Endothelial cell of umbilical vein (primary cell): ENCODE measurements around the gene ELOA. TPM values are rescaled to one million over a fixed set of nuclear protein-coding genes. Genes with fewer than 3 reads are reported as not detected.

Experiments used
- BruUV-seq: library from RNA; stranded (reverse); fragments of 400-500 nt; replicated peaks from 2 replicates; lab custom pipeline; 2021; lab: Mats Ljungman, UMichigan
- CTCF ChIA-PET: fragments of 300-600, 350-600 bp; sonication (Branson Sonifier 250); formaldehyde crosslinking; loops from one replicate; lab custom pipeline; 2021; ENCODE audit warnings: antibody characterized with exemption, inconsistent platforms; lab: Charles Lee
- POLR2A ChIA-PET: fragments of 300-600, 350-600 bp; sonication (Branson Sonifier 250); formaldehyde crosslinking; loops from one replicate; lab custom pipeline; 2021; ENCODE audit warnings: antibody characterized with exemption, inconsistent platforms; lab: Charles Lee
- DNase-seq: peaks from one replicate; pipeline ENCODE4 v3.0.0-alpha.2; 2011; ENCODE audit warnings: low read depth, low spot score
- FAIRE-seq: peaks from 2 replicates; lab custom pipeline; 2011; peaks lifted over from hg19 to GRCh38; lab: Jason Lieb, UNC
- H2AFZ ChIP-seq: 2 replicates; pipeline ENCODE4 v1.6.0; 2012; ENCODE audit warnings: low read depth, low read length, control low read depth, inconsistent platforms
- H3K27ac ChIP-seq: 2 replicates; pipeline ENCODE4 v1.5.1; 2011; ENCODE audit warnings: low read depth, mild to moderate bottlenecking, control low read depth, low read length, moderate library complexity; ENCODE audit not compliant: insufficient read depth
- H3K27me3 ChIP-seq, 2 experiments: 2 replicates each; pipeline versions ENCODE4 v1.6.0 to v1.6.1; 2011; ENCODE audit warnings: low read length in 2 of 2, mixed read lengths in 1 of 2; ENCODE audit not compliant: control insufficient read depth in 2 of 2, insufficient read depth in 2 of 2
- H3K36me3 ChIP-seq, 2 experiments: 2 replicates in 1 of 2; 3 replicates in 1 of 2; pipeline ENCODE4 v1.5.1; 2011; ENCODE audit warnings: low read length in 2 of 2, mild to moderate bottlenecking in 1 of 2, moderate library complexity in 1 of 2; ENCODE audit not compliant: control insufficient read depth in 2 of 2, insufficient read depth in 2 of 2; ENCODE audit errors: extremely low read depth in 1 of 2
- H3K4me1 ChIP-seq: 3 replicates; pipeline ENCODE4 v1.5.1; 2011; ENCODE audit warnings: mild to moderate bottlenecking, low read length; ENCODE audit not compliant: control insufficient read depth, insufficient read depth; ENCODE audit errors: extremely low read depth
- H3K4me2 ChIP-seq: 2 replicates; pipeline ENCODE4 v1.6.1; 2011; ENCODE audit warnings: low read length, control low read depth, mixed read lengths; ENCODE audit not compliant: insufficient read depth
- H3K4me3 ChIP-seq, 3 experiments: fragments of 200-600 bp in 1 of 3; sonication (generic), shearing (Covaris generic) in 1 of 3; replicated peaks in 1 of 3; 2 replicates each; pipeline ENCODE4 v1.5.1; 2011 to 2016; ENCODE audit warnings: control low read depth in 3 of 3, low read length in 3 of 3, mild to moderate bottlenecking in 2 of 3, inconsistent platforms in 1 of 3, low read depth in 1 of 3, moderate library complexity in 1 of 3; ENCODE audit not compliant: insufficient read depth in 1 of 3
- H3K79me2 ChIP-seq: 2 replicates; pipeline ENCODE4 v1.6.0; 2012; ENCODE audit warnings: low read length, inconsistent platforms; ENCODE audit not compliant: control insufficient read depth, insufficient read depth
- H3K9ac ChIP-seq: replicated peaks from 2 replicates; pipeline ENCODE3; 2011; ENCODE audit warnings: low read length, control low read depth; ENCODE audit not compliant: insufficient read depth; ENCODE audit errors: extremely low read depth
- H3K9me1 ChIP-seq: replicated peaks from 3 replicates; pipeline ENCODE4 v1.6.0; 2011; ENCODE audit warnings: mild to moderate bottlenecking, low read length; ENCODE audit not compliant: control insufficient read depth, insufficient read depth; ENCODE audit errors: extremely low read depth
- H3K9me3 ChIP-seq: replicated peaks from 2 replicates; pipeline ENCODE4 v1.5.1; 2012; ENCODE audit warnings: low read length, inconsistent platforms; ENCODE audit not compliant: control insufficient read depth, insufficient read depth
- H4K20me1 ChIP-seq: replicated peaks from 2 replicates; pipeline ENCODE3; 2011; ENCODE audit warnings: mild to moderate bottlenecking, low read length; ENCODE audit not compliant: control insufficient read depth, insufficient read depth; ENCODE audit errors: extremely low read depth
- CTCF ChIP-seq, 2 donors: IDR thresholded peaks; 1 replicate in 1 of 2; 2 replicates in 1 of 2; pipeline ENCODE4 v1.5.1; 2011; ENCODE audit warnings: low read length in 2 of 2, mild to moderate bottlenecking in 2 of 2, moderate library complexity in 2 of 2, control low read depth in 1 of 2, inconsistent platforms in 1 of 2, low read depth in 1 of 2; ENCODE audit not compliant: insufficient read depth in 1 of 2; ENCODE audit errors: extremely low read depth in 1 of 2
- POLR2AphosphoS5 ChIP-seq: IDR thresholded peaks from 2 replicates; pipeline ENCODE4 v1.6.1; 2012; ENCODE audit warnings: low read depth, mild to moderate bottlenecking, control low read depth, low read length, moderate library complexity; ENCODE audit not compliant: insufficient read depth
- dilution Hi-C: fragments of 300-500 bp; cut with MboI; formaldehyde crosslinking; loops from one replicate; pipeline ENCODE4 v1.15.0; 2019; ENCODE audit warnings: low sequenced_read_pairs; ENCODE audit not compliant: extremely low pct_ligation_motif_present
- intact Hi-C: fragments of 100-400 bp; cut with micrococcal nuclease; formaldehyde crosslinking; loops from one replicate; pipeline ENCODE4 v1.10.0; 2022
- polyA plus RNA-seq, 4 experiments: library from polyadenylated mRNA; depleted of rRNA in 3 of 4; stranded (reverse) in 3 of 4; unstranded in 1 of 4; fragments of >200 nt; gene quantifications; 2 replicates each; pipeline versions ENCODE4 v1.2.1 to v1.2.3, GENCODE V29; 2011 to 2012; ENCODE audit warnings: missing spikeins in 1 of 4
- total RNA-seq: library from RNA; stranded (reverse); gene quantifications from 2 replicates; pipeline ENCODE4 v1.2.3, GENCODE V29; 2021

ELOA gene
- total and polyA plus RNA-seq, 2 donors (not counting 3 experiments of a cell fraction or from before 2014, with no cell fraction given), result 11.9 to 42.6 TPM

GRCh38 chr1:23810818-23811540 is 67.7 kb downstream of the ELOA start:
- no peaks in the 10 kb centered on the region for H3K79me2 ChIP-seq
- peaks cover 0 to 6% of the 10 kb centered on the region in 2 experiments for H3K36me3 ChIP-seq
- H3K4me3 ChIP-seq, result no peak overlapping the region
- H3K9me3 ChIP-seq, result no peaks in the 10 kb centered on the region
- DNase-seq (peak; percentile 52), FAIRE-seq (peak; percentile 64)
- ChIA-PET POLR2A (interaction anchor here (0.8 to 1.0 kb wide), 2 partner anchors 12 to 14 kb away, joined by 3 to 4 read pairs; partner anchors contain the start of gene HMGCL), CTCF (interaction anchor here (0.7 to 4.0 kb wide), 23 partner anchors 8 to 218 kb away, joined by 3 to 28 read pairs (median 5); partner anchors contain the start of genes FUCA1, GALE and HMGCL)
- H3K9me1 ChIP-seq, result no peaks in the 10 kb centered on the region
- intact Hi-C loops, result no loop called here
- TF ChIP-seq POLR2AphosphoS5 (no peak), CTCF (IDR thresholded peaks at IDR 0.05; ENCODE audit: extremely low read depth in 1 of 2, insufficient read depth in 1 of 2, low read depth in 1 of 2, low read length in 2 of 2) (peak; percentile 69 to 72)
- no peaks in the 10 kb centered on the region for H3K27me3 ChIP-seq
- H3K27ac ChIP-seq, result no peak overlapping the region
- no peak overlapping the region for H3K4me2 ChIP-seq
- H3K9ac ChIP-seq, result no peak overlapping the region
- dilution Hi-C loops, result no loop called here
- H3K4me1 ChIP-seq, result no peaks in the 10 kb centered on the region
- H2AFZ ChIP-seq, result no peak overlapping the region
- BruUV-seq, result no TSS peak
- H4K20me1 ChIP-seq, result no peaks in the 10 kb centered on the region

Other genes starting within 250 kb of the ELOA start
- gene E2F2, start 212.2 kb upstream of the ELOA start, total RNA-seq, result 5.0 and 5.6 TPM in 2 replicates
- 0.83 and 1.1 TPM in 2 replicates for gene E2F2, start 212.2 kb upstream of the ELOA start, polyA plus RNA-seq
- gene ID3, start 184.0 kb upstream of the ELOA start, total RNA-seq, result 277 and 310 TPM in 2 replicates
- 783 and 971 TPM in 2 replicates for gene ID3, start 184.0 kb upstream of the ELOA start, polyA plus RNA-seq
- gene RPL11, start 51.7 kb upstream of the ELOA start, total RNA-seq, result 1,084 and 1,169 TPM in 2 replicates
- 656 and 861 TPM in 2 replicates for gene RPL11, start 51.7 kb upstream of the ELOA start, polyA plus RNA-seq
- 35.8 and 42.5 TPM in 2 replicates for gene PITHD1, start 34.9 kb downstream of the ELOA start, total RNA-seq
- gene PITHD1, start 34.9 kb downstream of the ELOA start, polyA plus RNA-seq, result 31.5 and 43.1 TPM in 2 replicates
- gene LYPLA2, start 47.7 kb downstream of the ELOA start, total RNA-seq, result 110 TPM in 2 replicates
- gene LYPLA2, start 47.7 kb downstream of the ELOA start, polyA plus RNA-seq, result 137 and 173 TPM in 2 replicates
- gene GALE, start 57.3 kb downstream of the ELOA start, total RNA-seq, result 39.2 and 42.9 TPM in 2 replicates
- gene GALE, start 57.3 kb downstream of the ELOA start, polyA plus RNA-seq, result 57.7 and 64.7 TPM in 2 replicates
- gene HMGCL, start 82.0 kb downstream of the ELOA start, total RNA-seq, result 23.9 and 24.2 TPM in 2 replicates
- 26.2 and 30.0 TPM in 2 replicates for gene HMGCL, start 82.0 kb downstream of the ELOA start, polyA plus RNA-seq
- gene FUCA1, start 124.8 kb downstream of the ELOA start, total RNA-seq, result 4.3 and 4.9 TPM in 2 replicates
- gene FUCA1, start 124.8 kb downstream of the ELOA start, polyA plus RNA-seq, result 5.6 and 6.6 TPM in 2 replicates
- gene CNR2, start 169.9 kb downstream of the ELOA start, total RNA-seq, result not detected in 2 replicates
- gene CNR2, start 169.9 kb downstream of the ELOA start, polyA plus RNA-seq, result not detected in 2 replicates
- 77.8 and 107 TPM in 2 replicates for gene PNRC2, start 216.4 kb downstream of the ELOA start, total RNA-seq
- 36.3 and 70.2 TPM in 2 replicates for gene PNRC2, start 216.4 kb downstream of the ELOA start, polyA plus RNA-seq
- 124 and 125 TPM in 2 replicates for gene SRSF10, start 236.9 kb downstream of the ELOA start, total RNA-seq
- gene SRSF10, start 236.9 kb downstream of the ELOA start, polyA plus RNA-seq, result 81.2 and 135 TPM in 2 replicates